Erythroblast (primary cell): ENCODE data around the gene ARSK.

Source experiments
- GATA1 ChIP-seq: IDR thresholded peaks from 2 replicates; pipeline ENCODE4 v1.6.1; 2011; ENCODE audit warnings: low read depth, mild to moderate bottlenecking, control low read depth, low read length, moderate library complexity
- POLR2A ChIP-seq: IDR thresholded peaks from 2 replicates; pipeline ENCODE4 v1.6.1; 2011; ENCODE audit warnings: mild to moderate bottlenecking, low read length

DNA sequence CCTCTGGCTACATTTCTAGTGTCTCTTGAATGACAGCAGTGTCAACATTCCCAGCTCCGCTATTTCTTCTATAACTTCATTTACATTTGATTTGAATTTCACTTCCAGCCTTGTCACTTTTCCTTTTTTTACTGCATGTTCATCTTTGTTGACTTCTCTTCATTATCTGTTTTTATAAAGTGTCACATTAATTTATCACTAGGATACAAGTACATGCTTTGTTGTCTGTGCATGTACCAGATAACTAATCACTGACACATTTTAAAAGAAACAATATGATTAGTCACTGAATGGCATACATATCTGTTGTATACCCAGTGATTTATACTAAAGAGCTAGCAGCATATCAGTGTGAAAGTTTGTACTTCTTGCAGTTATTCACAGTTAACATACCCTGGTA, 29.1 kb downstream of the ARSK start:
- no peak for TF ChIP-seq POLR2A
- no peak for TF ChIP-seq GATA1
